NCI-H2081 treated with DMSO at 0.1 percent for 48 hours (cell line): ENCODE data around the gene RYR3.
"Not testable (repeated sequence)": the region's sequence is repeated elsewhere in the genome, so short reads cannot be mapped to it uniquely, and the experiment has no call there.

Experiments
- DNase-seq: peaks from one replicate; lab custom pipeline; 2025; lab: John Stamatoyannopoulos, UW

The RYR3 gene

DNA sequence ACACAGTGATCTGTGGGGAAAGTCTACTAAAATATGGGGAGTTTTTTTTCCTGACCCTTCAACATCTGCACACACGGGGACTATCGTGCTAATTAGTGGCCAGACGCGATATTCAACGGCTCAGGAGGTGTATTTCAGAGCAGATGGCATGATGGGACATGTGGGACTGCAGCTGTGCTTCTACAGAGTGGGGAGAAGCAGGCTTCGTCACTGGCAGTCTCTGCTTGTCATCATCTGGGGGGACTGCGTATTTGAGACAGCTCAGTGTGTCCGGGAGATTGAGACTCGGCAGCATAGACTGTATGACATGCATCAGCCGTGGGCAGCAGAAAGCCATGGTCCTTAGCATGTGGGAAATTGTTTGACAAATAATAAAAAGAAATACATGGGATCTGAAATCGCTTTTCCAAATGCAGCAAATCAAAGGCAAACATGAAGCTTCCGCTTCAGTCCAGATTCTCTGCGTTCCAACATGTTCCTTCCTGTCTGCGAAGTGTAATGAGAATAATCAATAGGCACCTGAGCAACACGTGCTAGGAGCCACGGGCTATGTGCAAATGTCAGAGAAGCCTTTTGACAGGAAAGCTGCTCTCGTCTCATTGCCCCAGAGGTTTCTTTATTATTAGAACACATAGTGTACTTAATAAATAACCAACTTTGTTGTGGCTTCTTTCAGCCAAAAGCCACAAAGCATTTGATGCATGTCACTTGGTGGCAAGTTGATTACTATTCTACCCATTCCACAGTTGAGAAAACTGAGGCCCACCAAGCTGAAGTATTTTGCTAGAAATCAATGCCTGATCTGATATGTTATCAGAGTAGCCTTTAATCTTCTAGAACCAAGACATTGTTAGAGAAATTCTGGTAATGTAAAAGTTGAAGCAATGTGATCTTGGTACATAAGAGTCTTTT is 276.3 kb downstream of the RYR3 start:
- DNase-seq, result no peak

DNA sequence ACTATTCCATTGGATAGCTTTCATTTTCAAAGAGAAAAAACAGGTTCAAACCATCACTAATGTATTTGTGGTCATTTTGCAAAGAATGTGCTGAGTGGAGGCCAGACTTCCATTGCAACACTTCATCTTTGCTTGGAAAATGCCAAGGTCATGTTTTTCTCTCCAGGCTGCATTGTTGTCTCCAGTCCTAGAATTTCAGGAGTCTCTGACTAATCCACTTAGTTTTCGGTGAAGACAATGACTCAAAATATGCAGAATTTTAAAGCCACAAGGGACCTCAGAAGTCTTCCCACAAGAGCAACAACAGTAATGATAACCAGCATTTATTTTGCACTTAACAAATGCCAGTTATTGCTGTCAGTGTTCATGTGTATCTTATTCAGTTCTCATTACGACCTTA is 277.0 kb downstream of the RYR3 start:
- DNase-seq, result no peak

DNA sequence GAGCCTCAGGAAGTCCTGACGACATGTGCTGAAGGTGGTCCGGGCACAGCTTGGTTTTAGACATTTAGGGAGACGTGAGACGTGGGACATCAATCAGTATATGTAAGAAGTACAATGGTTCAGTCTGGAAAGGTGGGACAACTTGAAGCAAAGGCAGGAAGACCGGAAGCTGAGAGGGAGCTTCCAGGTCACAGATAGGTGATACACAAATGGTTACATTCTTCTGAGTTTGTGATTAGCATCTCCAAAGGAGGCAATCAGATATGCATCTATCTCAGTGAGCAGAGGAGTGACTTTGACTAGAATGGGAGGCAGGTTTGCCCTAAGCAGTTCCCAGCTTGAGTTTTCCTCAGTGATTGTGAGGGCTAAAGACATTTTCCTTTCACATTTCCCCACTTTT is 282.1 kb downstream of the RYR3 start:
- no peak for DNase-seq

DNA sequence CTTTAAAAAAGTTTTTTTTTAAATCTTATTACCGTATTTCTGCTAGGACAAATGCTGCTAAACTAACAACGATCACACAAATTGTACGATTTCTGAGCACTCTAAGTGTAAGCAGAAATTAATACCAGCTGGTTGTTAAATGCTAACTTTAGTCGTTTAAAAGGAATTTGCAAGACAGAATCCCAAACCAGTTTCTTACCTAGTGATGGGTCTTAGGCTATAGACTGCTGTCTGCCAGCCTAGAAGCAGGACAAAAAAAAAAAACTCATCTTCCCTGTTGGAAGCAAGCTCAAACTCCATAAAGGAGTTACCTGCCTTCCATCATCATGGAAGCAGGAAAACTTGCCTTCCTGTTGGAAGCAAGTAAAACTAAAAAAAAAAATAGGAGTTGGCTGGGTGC is 287.6 kb downstream of the RYR3 start:
- not testable (repeated sequence) for DNase-seq

DNA sequence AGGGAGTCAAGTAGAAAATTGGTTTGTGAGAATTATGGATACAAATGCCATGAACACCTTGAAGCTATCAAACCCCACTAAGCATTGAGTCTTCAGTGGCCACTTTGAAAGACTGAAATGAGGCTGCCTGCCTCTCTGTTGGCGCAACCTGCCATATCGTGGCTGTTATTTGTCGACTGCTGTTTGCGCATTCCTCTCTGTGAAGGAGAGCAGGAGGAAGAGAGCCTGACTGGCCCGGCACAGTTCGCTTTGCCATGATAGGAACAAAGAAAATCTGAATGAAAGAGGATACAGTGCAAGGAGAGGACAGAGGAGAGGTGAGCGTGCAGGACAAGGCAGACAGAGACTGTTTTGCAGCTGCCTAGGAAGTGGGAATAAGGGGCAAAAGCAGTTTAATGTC is 289.4 kb downstream of the RYR3 start:
- DNase-seq, result no peak

DNA sequence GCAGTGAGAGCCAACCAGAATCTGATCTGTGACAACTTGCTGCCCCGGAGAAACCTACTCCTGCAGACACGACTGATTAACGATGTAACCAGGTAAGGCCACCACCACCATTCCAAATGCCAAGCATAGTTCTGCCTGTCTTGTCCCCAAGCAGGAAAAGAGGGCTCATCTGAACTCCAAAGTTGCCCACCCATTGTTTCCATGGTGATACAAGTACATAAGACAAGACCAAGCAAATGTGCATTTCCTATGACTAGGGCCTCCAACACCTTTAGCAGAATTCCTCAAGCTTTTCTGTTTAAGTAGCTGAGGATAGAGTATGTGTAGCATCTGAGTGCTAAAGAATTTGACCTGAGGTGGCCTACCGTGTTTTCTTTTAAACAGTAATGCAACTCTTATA is 290.7 kb downstream of the RYR3 start:
- DNase-seq, result no peak

DNA sequence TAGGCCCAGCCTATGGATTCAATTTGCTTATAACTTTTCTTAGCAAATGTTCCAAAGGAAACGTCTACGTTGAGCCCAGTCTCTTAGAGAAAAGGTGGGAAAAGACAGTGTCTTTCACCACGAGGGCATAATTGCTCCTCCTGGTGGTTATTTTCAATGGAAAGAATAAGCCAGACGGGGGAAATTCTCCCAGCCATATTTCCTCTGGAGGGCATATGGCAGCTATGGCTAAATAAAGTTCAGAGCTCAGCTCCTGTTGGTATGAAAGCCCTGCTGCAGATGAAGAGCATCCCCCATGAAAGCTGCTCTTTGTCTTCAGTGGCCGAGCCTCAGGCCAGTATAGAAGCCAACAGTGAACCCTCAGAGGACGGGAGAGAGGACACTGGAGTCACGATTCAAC is 297.9 kb downstream of the RYR3 start:
- no peak for DNase-seq

DNA sequence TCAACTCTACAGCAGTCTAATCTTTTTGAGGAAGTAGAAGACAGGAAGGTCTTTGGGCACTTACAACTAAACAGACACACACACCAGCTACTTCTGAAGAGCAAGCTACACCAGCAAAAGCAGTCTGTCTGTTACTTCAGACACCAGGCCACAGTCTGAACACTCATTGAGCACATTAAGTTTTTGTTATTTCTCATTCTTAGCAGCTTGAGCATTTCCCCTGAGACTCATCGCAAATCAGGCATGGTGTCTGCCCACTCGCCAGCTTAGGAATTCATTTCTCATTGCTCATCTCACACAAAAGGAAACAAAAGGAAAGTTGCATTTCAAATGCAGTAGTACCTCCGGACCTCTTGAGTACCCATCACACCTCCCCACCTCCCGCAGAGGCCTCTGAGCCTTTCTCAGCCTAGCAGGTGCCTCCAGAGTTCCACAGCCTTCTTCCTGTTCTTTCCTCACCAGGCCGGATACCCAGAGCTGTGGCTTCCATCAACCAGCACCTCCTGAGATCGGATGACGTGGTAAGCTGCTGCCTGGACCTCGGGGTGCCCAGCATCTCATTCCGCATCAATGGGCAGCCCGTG is 302.0 kb downstream of the RYR3 start:
- no peak for DNase-seq

DNA sequence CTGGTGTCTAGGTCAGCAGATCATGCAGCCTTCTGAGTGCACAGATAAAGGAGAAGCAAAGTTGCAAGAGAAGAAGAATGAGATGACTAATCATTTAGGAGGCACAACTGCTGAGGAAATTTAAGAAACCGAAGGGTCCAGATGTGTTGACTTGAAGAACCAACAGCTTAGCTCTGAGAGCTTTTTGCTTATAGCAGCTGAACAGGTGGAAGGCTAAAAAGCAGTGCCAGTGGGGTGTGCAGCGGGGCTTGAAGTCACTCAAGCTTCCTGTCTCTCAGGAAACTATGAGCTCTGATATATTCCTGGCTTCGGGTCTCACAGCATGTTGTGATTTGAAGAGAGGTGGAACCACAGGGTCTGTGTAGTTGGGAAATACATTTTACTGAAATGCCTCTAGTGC is 305.7 kb downstream of the RYR3 start:
- DNase-seq, result no peak

DNA sequence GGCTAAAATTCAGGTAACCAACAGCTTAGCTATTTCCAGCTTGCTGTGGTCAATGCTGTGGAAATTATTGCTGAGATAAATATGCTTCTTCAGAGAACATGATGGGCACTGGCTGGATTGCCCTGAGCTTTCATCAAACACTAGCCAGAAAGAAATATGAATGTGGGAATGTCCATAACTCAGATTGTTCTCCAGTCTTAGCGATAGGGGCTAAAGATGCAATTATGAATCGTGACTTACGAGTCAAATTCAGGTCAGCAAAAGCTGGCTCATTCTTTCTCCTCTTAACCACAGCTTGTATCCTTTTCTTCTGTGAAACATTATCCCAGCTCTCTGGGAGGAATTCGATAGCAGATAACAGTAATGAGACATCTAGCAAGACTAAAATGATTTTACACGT is 307.6 kb downstream of the RYR3 start:
- no peak for DNase-seq

DNA sequence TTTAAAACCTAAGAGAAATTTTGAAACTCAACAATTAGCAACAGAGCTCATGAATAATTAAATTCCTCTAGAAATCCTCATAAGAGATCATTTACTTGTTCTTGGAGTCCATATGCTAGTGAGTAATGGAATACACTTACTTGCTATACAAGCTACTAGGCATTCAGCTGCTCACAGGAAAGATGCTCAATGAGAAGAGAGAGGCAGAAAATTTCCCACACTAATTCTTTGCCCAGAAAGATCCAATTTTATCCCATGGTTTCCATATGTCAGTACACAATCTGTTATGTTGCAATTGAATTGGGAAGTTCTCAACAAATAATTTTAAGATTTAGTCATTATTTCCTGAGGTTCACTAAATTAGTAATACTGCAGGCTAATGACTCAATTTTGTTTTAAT is 310.4 kb downstream of the RYR3 start:
- no peak for DNase-seq

DNA sequence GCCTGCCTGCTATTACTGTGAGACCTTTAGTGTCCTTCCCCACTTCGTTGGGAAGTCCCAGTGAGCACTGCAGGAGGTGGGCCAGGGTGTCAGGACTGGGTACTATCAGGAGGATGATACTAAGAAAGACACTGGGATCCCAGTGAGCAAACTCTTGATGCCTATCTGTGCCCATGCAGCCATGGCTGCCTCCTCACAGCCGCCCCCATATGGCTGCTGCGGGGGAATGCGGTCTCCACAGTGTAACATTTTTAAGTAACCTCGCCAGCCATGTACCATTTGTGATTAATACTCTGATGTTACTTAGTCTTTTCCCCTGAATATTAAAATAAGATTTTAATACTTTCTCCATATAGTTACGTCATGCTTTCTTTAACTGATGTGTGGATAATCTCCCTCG is 312.2 kb downstream of the RYR3 start:
- DNase-seq, result no peak

DNA sequence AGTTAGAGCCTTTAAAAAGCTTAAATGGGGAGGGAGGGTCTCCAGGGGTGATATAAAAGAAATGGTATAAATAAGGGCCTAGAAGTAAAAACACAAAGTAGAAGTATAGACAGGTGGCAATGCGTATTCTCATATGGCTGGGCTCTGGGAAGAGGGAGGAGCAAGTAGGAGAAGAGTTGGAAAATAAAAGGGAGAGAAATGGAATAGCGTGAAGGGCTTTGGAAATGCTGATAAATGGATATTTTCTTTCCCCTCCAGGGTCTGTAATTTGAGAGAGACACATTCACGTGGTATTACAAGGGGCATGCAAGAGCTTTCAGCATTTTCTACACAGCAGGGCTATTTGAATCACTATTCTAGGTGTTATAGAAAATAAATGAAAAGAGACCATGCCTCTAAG is 313.7 kb downstream of the RYR3 start:
- no peak for DNase-seq

DNA sequence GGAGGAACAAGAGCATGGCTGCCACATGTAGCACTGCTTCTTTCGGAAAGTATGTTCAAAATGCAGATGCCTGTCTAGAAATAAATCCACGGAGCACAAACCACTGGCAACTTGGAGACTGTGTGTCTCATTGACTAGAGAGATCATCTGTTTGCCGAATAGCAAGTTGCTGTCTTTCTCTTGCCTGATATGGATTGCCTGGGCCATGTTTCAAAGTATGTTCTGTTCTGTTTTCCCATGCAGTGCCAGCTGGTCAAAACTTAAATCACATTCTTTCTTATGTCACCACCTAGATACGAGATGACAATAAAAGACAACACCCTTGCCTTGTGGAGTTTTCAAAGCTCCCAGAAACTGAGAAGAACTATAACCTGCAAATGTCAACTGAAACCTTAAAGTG is 318.9 kb downstream of the RYR3 start:
- no peak for DNase-seq

DNA sequence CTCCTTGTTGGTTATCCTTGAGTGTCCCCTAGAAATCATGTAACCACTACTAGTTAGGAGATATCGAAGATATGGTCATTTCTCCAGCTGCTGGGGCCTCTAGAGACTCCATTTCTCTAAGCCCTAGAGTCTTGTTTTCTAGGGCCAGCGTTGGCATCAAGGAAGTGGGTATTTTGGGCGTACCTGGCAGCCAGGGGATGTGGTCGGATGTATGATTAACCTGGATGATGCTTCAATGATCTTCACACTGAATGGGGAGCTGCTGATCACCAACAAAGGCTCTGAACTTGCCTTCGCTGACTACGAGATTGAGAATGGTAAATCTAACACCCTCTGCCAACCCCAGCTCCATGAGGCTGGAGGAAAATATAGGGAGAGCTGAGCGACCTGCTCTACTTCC is 325.5 kb downstream of the RYR3 start:
- DNase-seq, result no peak

DNA sequence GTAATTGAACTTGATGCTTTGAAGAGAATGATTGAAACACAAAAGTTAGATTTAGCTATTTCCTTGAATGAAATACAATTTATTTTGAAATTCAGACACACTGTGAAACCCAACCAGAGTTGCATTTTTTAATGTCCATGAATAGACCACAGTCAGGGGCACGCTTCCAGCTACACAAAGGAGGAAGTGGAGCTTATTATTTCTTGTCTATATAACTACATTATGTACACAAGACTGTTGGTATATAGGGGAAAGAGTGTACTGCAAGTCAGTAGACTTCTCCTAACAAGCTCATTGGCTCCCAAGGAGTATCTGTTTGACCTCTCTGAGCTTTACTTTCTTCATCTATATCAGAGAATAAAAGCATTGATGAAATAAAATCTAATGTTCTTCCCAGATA is 326.2 kb downstream of the RYR3 start:
- no peak for DNase-seq

DNA sequence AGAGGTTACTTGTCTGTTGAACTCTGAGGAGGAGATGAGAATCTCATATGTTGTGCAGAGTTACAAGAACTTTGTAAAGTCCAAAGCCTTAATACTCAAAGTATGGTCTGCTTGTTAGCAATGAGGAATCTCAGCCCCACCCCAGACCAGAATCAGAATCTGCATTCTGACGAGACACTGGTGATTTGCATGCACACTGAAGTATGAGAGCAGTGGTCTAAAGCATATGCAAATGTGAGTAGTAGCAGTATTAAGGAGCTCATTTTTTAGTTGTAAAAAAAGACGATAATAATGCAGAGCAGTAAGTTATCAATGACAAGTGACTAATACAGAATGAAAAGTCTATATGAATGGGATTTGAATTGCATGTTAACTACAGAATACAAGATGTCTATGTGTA is 327.7 kb downstream of the RYR3 start:
- no peak for DNase-seq

DNA sequence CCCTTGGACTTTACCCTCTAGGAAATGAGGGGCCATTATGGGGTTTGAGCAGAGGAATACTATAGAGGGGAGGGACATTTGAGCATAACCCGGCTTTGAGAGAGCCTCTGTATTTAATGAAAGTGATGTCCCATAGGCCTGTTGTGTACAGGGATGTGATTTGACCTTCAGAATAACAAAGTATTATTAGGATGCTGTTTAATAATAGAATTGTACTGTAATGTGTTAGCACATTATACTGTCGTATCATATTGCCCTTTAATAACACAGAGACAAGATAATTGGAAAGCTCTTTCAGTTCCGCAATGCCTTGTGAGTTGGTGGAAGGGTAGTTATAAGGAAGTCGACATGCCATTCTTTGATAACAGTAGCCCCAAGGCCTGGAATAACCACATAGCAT is 328.3 kb downstream of the RYR3 start:
- no peak for DNase-seq

DNA sequence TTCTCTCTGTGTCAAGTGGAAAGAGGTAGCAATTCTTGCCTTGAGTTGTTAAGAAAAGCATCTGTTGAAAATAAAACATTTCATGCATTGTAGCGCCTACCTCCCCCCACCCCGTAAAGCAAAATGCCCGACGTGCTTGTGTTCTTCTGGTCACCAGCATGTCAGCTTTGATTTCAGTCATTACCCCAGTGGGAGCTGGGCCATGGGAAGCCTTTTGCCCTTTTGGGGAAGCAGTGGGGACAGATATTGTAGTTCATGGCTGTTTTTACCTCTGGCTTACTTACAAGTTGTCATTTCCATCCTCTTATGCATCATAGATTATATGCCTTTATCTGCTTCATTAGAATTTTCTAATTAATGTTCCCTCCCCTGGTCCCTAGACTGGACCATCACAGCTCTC is 328.7 kb downstream of the RYR3 start:
- no peak for DNase-seq

DNA sequence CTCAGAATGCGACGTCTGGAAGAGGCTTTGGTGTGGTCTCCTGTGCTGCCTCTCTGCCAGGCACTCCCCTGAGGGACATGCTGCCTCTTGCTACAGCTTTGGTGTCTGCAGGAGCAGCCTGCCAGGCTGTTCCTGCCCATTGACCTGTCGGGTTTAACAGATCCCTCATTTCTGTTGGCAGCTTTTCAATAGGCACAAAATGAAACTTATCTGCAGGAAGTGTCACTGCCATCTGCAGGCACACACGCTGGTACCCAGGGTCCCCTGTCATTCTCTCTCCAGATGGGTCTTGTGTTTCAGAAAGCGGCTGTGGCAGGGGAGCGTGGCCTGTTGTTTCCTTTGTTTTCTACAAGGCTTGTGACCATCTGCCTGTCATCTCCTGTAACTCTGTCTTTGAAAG is 329.2 kb downstream of the RYR3 start:
- peak; percentile 50 for DNase-seq

DNA sequence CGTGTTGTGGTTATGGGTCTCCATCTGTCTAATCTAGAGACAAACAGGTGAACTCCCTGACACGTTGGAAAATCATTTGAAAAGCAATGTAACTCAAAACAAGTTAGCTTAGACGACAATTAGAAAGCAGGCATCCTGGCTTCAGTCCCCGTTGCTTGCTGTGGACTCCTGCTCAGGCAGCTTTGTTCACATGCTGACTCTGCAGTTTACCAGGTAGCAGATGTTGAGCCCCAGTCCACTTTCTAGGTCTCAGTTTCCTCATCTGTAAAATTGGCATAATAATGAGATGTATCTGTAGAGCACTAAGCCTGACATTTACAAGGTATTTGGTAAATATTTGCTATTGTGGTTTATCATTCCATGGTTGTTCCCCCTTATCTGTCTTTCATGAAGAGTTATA is 330.3 kb downstream of the RYR3 start:
- DNase-seq, result no peak

DNA sequence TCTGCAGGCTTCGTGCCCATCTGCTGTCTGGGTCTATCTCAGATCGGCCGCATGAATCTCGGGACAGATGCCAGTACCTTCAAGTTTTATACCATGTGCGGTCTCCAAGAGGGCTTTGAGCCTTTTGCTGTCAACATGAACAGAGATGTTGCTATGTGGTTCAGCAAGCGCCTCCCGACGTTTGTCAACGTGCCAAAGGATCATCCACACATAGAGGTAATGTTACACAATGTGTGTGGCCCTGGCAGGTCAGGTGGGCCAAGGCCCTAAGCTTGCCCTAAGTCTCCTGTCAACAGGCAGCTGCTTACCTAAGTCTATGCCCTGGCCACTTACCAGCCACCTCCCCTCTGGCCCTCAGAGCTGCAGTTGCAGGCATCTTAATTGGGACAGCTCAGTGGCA is 333.5 kb downstream of the RYR3 start:
- DNase-seq, result no peak

DNA sequence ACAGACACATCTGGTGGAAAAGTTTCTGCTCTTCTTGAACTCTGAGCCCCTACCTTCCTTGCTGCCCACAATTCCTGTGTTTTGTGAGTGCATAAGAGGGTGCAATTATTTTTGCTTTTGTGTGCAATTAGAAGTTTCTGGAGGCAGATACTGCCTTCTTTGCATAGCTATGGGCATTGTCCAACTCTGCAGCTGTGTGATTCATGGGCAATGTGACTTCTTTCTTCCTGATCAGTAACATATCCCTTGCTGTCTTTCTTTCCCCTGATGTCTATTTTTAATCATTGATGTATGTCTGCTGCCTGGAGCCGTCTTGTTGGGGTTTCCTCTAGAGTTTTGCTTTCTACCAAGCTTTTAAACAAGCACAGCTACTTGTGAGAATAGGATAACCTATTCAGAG is 336.0 kb downstream of the RYR3 start:
- no peak for DNase-seq
